CD4-positive, alpha-beta T cell treated with Interleukin-10 for 1 hour (primary cell): ENCODE results near the gene P2RY12.

ENCODE experiments used
- DNase-seq: peaks from one replicate; pipeline ENCODE4 v3.0.0-alpha.2; 2020

P2RY12 gene

GRCh38 chr3:151330899-151331298 lies 53.7 kb downstream of the P2RY12 start:
- DNase-seq: no peak

GRCh38 chr3:151330379-151330778 lies 54.2 kb downstream of the P2RY12 start:
- DNase-seq: no peak

GRCh38 chr3:151329363-151329762 lies 55.2 kb downstream of the P2RY12 start, which contains the start of gene P2RY13:
Gene P2RY13 (minus strand): TSS chr3:151329549. CDS start chr3:151329528, 21 bp downstream.
- DNase-seq: no peak

- peak; percentile 26 for DNase-seq
These were observed 56.1 kb downstream of the P2RY12 start for GRCh38 chr3:151328298-151328995.

- no peak for DNase-seq
These were observed 56.9 kb downstream of the P2RY12 start for GRCh38 chr3:151327571-151328198.

GRCh38 chr3:151322511-151322910 lies 62.0 kb downstream of the P2RY12 start:
- DNase-seq: no peak

GRCh38 chr3:151321526-151321925 lies 63.0 kb downstream of the P2RY12 start:
- DNase-seq: no peak

GRCh38 chr3:151320131-151320530 lies 64.4 kb downstream of the P2RY12 start:
- DNase-seq: no peak

- no peak for DNase-seq
These were observed 64.9 kb downstream of the P2RY12 start for GRCh38 chr3:151319628-151320027.

GRCh38 chr3:151318991-151319390 lies 65.6 kb downstream of the P2RY12 start:
- DNase-seq: no peak

GRCh38 chr3:151318313-151318712 lies 66.2 kb downstream of the P2RY12 start:
- no peak for DNase-seq

GRCh38 chr3:151316267-151316991 lies 68.1 kb downstream of the P2RY12 start, which contains the start of gene GPR87:
Gene GPR87 (minus strand): TSS chr3:151316820. CDS start chr3:151300100, 16,720 bp downstream.
- DNase-seq: no peak

- DNase-seq: no peak
These were observed 68.7 kb downstream of the P2RY12 start for GRCh38 chr3:151315846-151316245.

- DNase-seq: no peak
These were observed 69.4 kb downstream of the P2RY12 start for GRCh38 chr3:151315136-151315535.

- DNase-seq: no peak
These were observed 70.0 kb downstream of the P2RY12 start for GRCh38 chr3:151314593-151314992.

- no peak for DNase-seq
These were observed 70.4 kb downstream of the P2RY12 start for GRCh38 chr3:151314137-151314536.

GRCh38 chr3:151312972-151313371 lies 71.6 kb downstream of the P2RY12 start:
- DNase-seq: no peak

GRCh38 chr3:151309566-151309965 lies 75.0 kb downstream of the P2RY12 start:
- no peak for DNase-seq

GRCh38 chr3:151307583-151308488 lies 76.7 kb downstream of the P2RY12 start:
- DNase-seq: no peak

- DNase-seq: no peak
These were observed 77.4 kb downstream of the P2RY12 start for GRCh38 chr3:151307131-151307530.

GRCh38 chr3:151306168-151306810 lies 78.3 kb downstream of the P2RY12 start:
- no peak for DNase-seq

- no peak for DNase-seq
These were observed 78.8 kb downstream of the P2RY12 start for GRCh38 chr3:151305775-151306151.
